ENCODE results near the gene CSF1R. TPM values are rescaled to one million over a fixed set of nuclear protein-coding genes. Genes with fewer than 3 reads are reported as not detected.

CSF1R gene
- total and polyA plus RNA-seq, 4 donors, result 5.4 to 46.2 (median 22.1) TPM

DNA sequence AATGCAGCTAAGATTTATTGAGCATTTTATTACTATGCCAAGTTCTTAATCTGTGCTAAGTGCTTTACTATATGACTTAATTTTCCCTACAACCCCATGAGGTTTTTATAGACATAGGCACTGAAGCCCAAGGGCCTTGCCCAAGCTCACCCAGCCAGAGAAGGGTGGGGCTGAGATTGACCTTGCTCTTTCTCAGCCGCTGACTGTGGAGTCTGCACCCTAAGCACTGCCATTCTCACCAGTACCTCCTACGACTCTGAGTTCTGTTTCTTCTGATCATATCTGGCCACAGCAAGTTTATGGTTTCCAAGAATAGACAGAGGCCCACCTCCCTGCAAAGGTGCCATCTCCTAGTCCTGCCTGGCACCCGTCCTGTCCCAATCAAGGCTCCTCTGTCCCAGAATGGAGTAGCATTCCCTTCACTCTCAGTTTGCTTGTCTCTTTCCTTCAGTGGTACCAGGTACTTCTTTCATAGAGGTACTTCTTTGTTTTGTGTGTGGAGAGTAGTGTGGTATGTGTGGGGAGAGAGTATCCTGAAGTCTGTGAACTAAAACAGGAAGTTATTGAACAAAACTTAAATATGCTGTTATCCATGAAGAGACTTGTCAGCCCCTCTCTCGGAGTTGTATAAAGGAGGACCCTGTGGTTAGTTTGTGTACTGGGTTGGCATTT, 42.6 kb downstream of the CSF1R start:
- TF ChIP-seq JUND (IDR thresholded peaks at IDR 0.05) (no peak), HNF4A (conservative IDR thresholded peaks at IDR 0.05) (no peak), RAD21 (IDR thresholded peaks at IDR 0.05) (no peak), RXRA (IDR thresholded peaks at IDR 0.05) (no peak)
- TF ChIP-seq, protein P1, sequence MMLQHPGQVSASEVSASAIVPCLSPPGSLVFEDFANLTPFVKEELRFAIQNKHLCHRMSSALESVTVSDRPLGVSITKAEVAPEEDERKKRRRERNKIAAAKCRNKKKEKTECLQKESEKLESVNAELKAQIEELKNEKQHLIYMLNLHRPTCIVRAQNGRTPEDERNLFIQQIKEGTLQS (IDR thresholded peaks at IDR 0.05), result no peak
- 77% methylated on average over 4 of the region's 4 CpGs for WGBS
- no peaks in the 10 kb centered on the region for H3K27me3 ChIP-seq (ENCODE audit: control insufficient read depth in 4 of 4, insufficient read depth in 4 of 4, low read length in 3 of 4)
- no peak overlapping the region for H3K4me3 ChIP-seq (ENCODE audit: low read depth in 1 of 3, low read length in 3 of 3)
- H3K36me3 ChIP-seq (ENCODE audit: control insufficient read depth in 4 of 4, insufficient read depth in 3 of 4, low read depth in 1 of 4, low read length in 3 of 4), result peaks cover 17 to 78% (median 59%) of the 10 kb centered on the region in 4 donors
- no peaks in the 10 kb centered on the region for H3K4me1 ChIP-seq (ENCODE audit: control insufficient read depth in 4 of 4, insufficient read depth in 4 of 4, low read length in 3 of 4)
- H3K27ac ChIP-seq (ENCODE audit: low read depth in 1 of 2, low read length in 2 of 2), result no peak overlapping the region
- H3K9me3 ChIP-seq (ENCODE audit: control insufficient read depth in 4 of 4, low read length in 3 of 4), result no peaks in the 10 kb centered on the region
- DNase-seq (ENCODE audit: low spot score), result no peak
- no peak overlapping the region for H3K9ac ChIP-seq (ENCODE audit: low read depth in 1 of 2, low read length in 2 of 2)

DNA sequence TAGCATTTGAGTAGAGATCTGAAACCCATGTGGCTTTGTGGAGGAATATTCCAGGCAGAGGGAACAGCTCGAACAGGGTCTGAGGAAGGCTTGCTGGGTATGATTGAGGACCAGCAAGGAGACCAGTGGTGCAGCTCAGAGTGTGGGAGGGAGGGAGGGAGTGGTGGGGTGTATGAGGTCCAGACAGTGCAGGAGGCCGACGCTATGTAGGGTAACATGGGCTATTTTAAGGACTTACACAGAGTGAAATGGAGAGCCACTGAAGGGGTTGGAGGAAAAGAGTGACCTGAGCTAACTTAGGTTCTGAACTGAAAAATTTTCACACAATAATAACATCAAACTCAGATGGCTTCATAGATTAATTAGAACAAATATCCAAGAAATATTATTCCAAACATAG, 43.9 kb downstream of the CSF1R start:
- TF ChIP-seq RAD21 (IDR thresholded peaks at IDR 0.05) (no peak), GABPA (IDR thresholded peaks at IDR 0.05 in 1 of 2, conservative IDR thresholded peaks at IDR 0.05 in 1 of 2) (no peak), SP1 (IDR thresholded peaks at IDR 0.05) (no peak), JUND (IDR thresholded peaks at IDR 0.05) (no peak), NR2F2 (IDR thresholded peaks at IDR 0.05) (no peak), FOXA2 (IDR thresholded peaks at IDR 0.05) (no peak)
- TF ChIP-seq, protein P1 (IDR thresholded peaks at IDR 0.05), result no peak
- TF ChIP-seq, protein P2, sequence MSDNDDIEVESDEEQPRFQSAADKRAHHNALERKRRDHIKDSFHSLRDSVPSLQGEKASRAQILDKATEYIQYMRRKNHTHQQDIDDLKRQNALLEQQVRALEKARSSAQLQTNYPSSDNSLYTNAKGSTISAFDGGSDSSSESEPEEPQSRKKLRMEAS (IDR thresholded peaks at IDR 0.05), result no peak
- H3K36me3 ChIP-seq (ENCODE audit: control insufficient read depth in 4 of 4, insufficient read depth in 3 of 4, low read depth in 1 of 4, low read length in 3 of 4), result peaks cover 17 to 73% (median 55%) of the 10 kb centered on the region in 4 donors
- WGBS, result 95% methylated on average over 3 of the region's 3 CpGs
- H3K4me1 ChIP-seq (ENCODE audit: control insufficient read depth in 4 of 4, insufficient read depth in 4 of 4, low read length in 3 of 4), result no peaks in the 10 kb centered on the region
- H3K9me3 ChIP-seq (ENCODE audit: control insufficient read depth in 4 of 4, low read length in 3 of 4), result no peaks in the 10 kb centered on the region
- no peak overlapping the region for H3K9ac ChIP-seq (ENCODE audit: low read depth in 1 of 2, low read length in 2 of 2)
- H3K4me3 ChIP-seq (ENCODE audit: low read depth in 1 of 3, low read length in 3 of 3), result no peak overlapping the region
- DNase-seq (ENCODE audit: low spot score), result no peak
- no peaks in the 10 kb centered on the region for H3K27me3 ChIP-seq (ENCODE audit: control insufficient read depth in 4 of 4, insufficient read depth in 4 of 4, low read length in 3 of 4)
- no peak overlapping the region for H3K27ac ChIP-seq (ENCODE audit: low read depth in 1 of 2, low read length in 2 of 2)

DNA sequence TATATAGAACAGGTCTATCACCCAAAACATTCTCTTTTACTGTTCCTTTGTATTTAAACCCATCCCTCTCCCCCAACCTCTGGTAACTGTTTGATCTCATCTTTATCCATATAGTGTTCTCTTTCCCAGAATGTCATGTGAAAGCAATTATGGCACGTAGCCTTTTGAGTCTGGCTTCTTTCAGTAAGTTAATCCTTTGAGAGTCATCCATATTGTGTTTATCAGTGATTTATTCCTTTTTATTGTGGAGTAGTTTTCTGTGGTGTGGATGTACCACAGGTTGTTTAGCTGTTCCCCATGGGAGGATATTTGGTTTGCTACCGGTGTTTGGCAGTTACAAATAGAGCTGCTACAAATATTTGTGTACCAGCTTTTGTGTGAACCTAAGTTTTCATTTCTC, 47.8 kb downstream of the CSF1R start:
- DNase-seq (ENCODE audit: low spot score), result no peak
- Histone ChIP-seq H3K27me3 (ENCODE audit: control insufficient read depth in 4 of 4, insufficient read depth in 4 of 4, low read length in 3 of 4) (no peaks in the 10 kb centered on the region), H3K36me3 (ENCODE audit: control insufficient read depth in 4 of 4, insufficient read depth in 3 of 4, low read depth in 1 of 4, low read length in 3 of 4) (peaks cover 17 to 83% (median 70%) of the 10 kb centered on the region in 4 donors), H3K27ac (ENCODE audit: low read depth in 1 of 2, low read length in 2 of 2) (no peak overlapping the region), H3K4me1 (ENCODE audit: control insufficient read depth in 4 of 4, insufficient read depth in 4 of 4, low read length in 3 of 4) (no peaks in the 10 kb centered on the region), H3K9me3 (ENCODE audit: control insufficient read depth in 4 of 4, low read length in 3 of 4) (no peaks in the 10 kb centered on the region), H3K9ac (ENCODE audit: low read depth in 1 of 2, low read length in 2 of 2) (no peak overlapping the region), H3K4me3 (ENCODE audit: low read depth in 1 of 3, low read length in 3 of 3) (no peak overlapping the region)
- TF ChIP-seq, protein P2 (IDR thresholded peaks at IDR 0.05), result no peak
- TF ChIP-seq FOXA2 (IDR thresholded peaks at IDR 0.05), result no peak
- no peak for TF ChIP-seq NR2F2 (IDR thresholded peaks at IDR 0.05)
- no peak for TF ChIP-seq EGR1 (IDR thresholded peaks at IDR 0.05; ENCODE audit: low read depth in 2 of 2)
- TF ChIP-seq, protein P3, sequence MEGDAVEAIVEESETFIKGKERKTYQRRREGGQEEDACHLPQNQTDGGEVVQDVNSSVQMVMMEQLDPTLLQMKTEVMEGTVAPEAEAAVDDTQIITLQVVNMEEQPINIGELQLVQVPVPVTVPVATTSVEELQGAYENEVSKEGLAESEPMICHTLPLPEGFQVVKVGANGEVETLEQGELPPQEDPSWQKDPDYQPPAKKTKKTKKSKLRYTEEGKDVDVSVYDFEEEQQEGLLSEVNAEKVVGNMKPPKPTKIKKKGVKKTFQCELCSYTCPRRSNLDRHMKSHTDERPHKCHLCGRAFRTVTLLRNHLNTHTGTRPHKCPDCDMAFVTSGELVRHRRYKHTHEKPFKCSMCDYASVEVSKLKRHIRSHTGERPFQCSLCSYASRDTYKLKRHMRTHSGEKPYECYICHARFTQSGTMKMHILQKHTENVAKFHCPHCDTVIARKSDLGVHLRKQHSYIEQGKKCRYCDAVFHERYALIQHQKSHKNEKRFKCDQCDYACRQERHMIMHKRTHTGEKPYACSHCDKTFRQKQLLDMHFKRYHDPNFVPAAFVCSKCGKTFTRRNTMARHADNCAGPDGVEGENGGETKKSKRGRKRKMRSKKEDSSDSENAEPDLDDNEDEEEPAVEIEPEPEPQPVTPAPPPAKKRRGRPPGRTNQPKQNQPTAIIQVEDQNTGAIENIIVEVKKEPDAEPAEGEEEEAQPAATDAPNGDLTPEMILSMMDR (IDR thresholded peaks at IDR 0.05; ENCODE audit: low read depth, low read length, missing input control), result no peak
- TF ChIP-seq SP1 (IDR thresholded peaks at IDR 0.05), result no peak
- TF ChIP-seq, protein P1 (IDR thresholded peaks at IDR 0.05), result no peak
- no peak for TF ChIP-seq HNF4A (conservative IDR thresholded peaks at IDR 0.05)
- no peak for TF ChIP-seq FOXA1 (IDR thresholded peaks at IDR 0.05)
- no peak for TF ChIP-seq RAD21 (IDR thresholded peaks at IDR 0.05)
- TF ChIP-seq TAF1 (conservative IDR thresholded peaks at IDR 0.05), result no peak
- no peak for TF ChIP-seq JUND (IDR thresholded peaks at IDR 0.05)
- WGBS, result 69% methylated on average over 2 of the region's 2 CpGs
